ENCODE results near the gene VPS36.

The VPS36 gene

GRCh38 chr13:52406629-52407028, 43.8 kb downstream of the VPS36 start:
- TF ChIP-seq EZH2phosphoT487 (IDR thresholded peaks at IDR 0.05; ENCODE audit: borderline replicate concordance) (no peak), CTCF (conservative IDR thresholded peaks at IDR 0.05; ENCODE audit: low read length) (no peak)
- Histone ChIP-seq H3F3A (ENCODE audit: low read depth) (no peaks in the 10 kb centered on the region), H3K9me3 (ENCODE audit: insufficient read depth, low read depth, low read length) (no peaks in the 10 kb centered on the region), H2AFZ (ENCODE audit: low read length) (no peak overlapping the region), H3K36me3 (ENCODE audit: insufficient read depth, low read length) (peaks cover under 1% of the 10 kb centered on the region; the same call in 1 of the 2 replicates), H3K9ac (ENCODE audit: low read depth, low read length, poor library complexity, severe bottlenecking) (no peak overlapping the region), H3K4me3 (ENCODE audit: low read length, poor library complexity, severe bottlenecking) (no peak overlapping the region), H3K79me2 (ENCODE audit: insufficient read depth, low read length) (no peaks in the 10 kb centered on the region), H4K20me1 (ENCODE audit: insufficient read depth, low read length, poor library complexity, severe bottlenecking) (no peaks in the 10 kb centered on the region), H3K4me1 (ENCODE audit: insufficient read depth, low read length, poor library complexity, severe bottlenecking) (peaks cover 13% of the 10 kb centered on the region), H3K27me3 (ENCODE audit: insufficient read depth, low read length, poor library complexity, severe bottlenecking) (no peaks in the 10 kb centered on the region), H3K4me2 (ENCODE audit: low read depth, low read length, poor library complexity, severe bottlenecking) (no peak overlapping the region), H3K9me2 (replicated peaks; ENCODE audit: low read depth, low read length) (no peaks in the 10 kb centered on the region)

DNA sequence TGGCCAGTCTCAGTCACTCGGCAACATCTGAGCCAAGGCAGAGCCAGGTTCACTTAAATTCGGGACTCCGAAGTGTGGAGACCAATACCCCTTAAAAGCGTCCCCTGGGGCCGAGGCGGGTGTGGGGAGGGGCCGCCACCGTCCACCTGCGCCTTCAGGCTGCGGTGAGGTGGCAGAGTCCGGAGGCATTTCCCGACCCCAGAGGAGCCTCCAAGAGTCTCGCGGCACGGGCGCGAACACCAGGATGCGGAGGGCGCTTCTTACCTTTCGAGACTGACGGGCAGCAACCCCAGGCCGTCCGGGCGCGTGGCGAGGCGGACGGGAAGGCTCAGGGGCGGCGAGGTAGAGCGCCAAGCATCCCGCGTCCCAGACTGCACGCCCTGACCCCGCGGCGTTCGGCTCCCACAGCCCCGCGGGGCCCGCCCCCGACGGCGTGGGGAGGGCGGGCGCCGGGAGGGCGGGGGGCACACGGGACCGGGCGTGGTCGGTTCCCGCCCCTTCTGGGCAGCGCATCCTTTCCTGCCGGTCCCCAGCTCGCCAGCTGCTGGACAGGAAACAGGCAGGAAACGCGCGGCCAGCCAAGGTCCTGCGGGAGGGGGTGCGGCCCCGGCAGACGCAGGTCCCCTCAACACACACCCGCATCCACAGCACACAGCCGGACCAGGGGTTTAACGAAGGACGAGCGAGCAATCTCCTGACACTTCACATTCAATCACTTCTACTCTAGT, 44.5 kb downstream of the VPS36 start, which contains the start of gene THSD1:
THSD1 (minus strand) TSS at position 406 of the 728 bp plus-strand sequence. CDS start 3,572 bp downstream, outside the sequence.
- Histone ChIP-seq H4K20me1 (ENCODE audit: insufficient read depth, low read length, poor library complexity, severe bottlenecking) (no peaks in the 10 kb centered on the region), H3K9me2 (replicated peaks; ENCODE audit: low read depth, low read length) (no peaks in the 10 kb centered on the region), H3F3A (ENCODE audit: low read depth) (no peaks in the 10 kb centered on the region), H3K9me3 (ENCODE audit: insufficient read depth, low read depth, low read length) (no peaks in the 10 kb centered on the region), H3K4me2 (ENCODE audit: low read depth, low read length, poor library complexity, severe bottlenecking) (no peak within 1 kb of the TSS), H3K36me3 (ENCODE audit: insufficient read depth, low read length) (no peaks in the 10 kb centered on the region; the same call in 1 of the 2 replicates), H3K4me3 (ENCODE audit: low read length, poor library complexity, severe bottlenecking) (no peak within 1 kb of the TSS), H3K79me2 (ENCODE audit: insufficient read depth, low read length) (no peaks in the 10 kb centered on the region), H2AFZ (ENCODE audit: low read length) (no peak within 1 kb of the TSS), H3K9ac (ENCODE audit: low read depth, low read length, poor library complexity, severe bottlenecking) (no peak within 1 kb of the TSS), H3K4me1 (ENCODE audit: insufficient read depth, low read length, poor library complexity, severe bottlenecking) (peaks cover 13% of the 10 kb centered on the region), H3K27me3 (ENCODE audit: insufficient read depth, low read length, poor library complexity, severe bottlenecking) (no peaks in the 10 kb centered on the region)
- no peak for TF ChIP-seq EZH2phosphoT487 (IDR thresholded peaks at IDR 0.05; ENCODE audit: borderline replicate concordance)
- no peak for TF ChIP-seq CTCF (conservative IDR thresholded peaks at IDR 0.05; ENCODE audit: low read length)

- Histone ChIP-seq H3K27me3 (ENCODE audit: insufficient read depth, low read length, poor library complexity, severe bottlenecking) (no peaks in the 10 kb centered on the region), H3K4me2 (ENCODE audit: low read depth, low read length, poor library complexity, severe bottlenecking) (no peak overlapping the region), H3K4me1 (ENCODE audit: insufficient read depth, low read length, poor library complexity, severe bottlenecking) (peaks cover 13% of the 10 kb centered on the region), H3F3A (ENCODE audit: low read depth) (no peaks in the 10 kb centered on the region), H3K79me2 (ENCODE audit: insufficient read depth, low read length) (no peaks in the 10 kb centered on the region), H3K4me3 (ENCODE audit: low read length, poor library complexity, severe bottlenecking) (no peak overlapping the region), H2AFZ (ENCODE audit: low read length) (no peak overlapping the region), H4K20me1 (ENCODE audit: insufficient read depth, low read length, poor library complexity, severe bottlenecking) (no peaks in the 10 kb centered on the region), H3K9ac (ENCODE audit: low read depth, low read length, poor library complexity, severe bottlenecking) (no peak overlapping the region), H3K9me2 (replicated peaks; ENCODE audit: low read depth, low read length) (no peaks in the 10 kb centered on the region), H3K9me3 (ENCODE audit: insufficient read depth, low read depth, low read length) (no peaks in the 10 kb centered on the region), H3K36me3 (ENCODE audit: insufficient read depth, low read length) (no peaks in the 10 kb centered on the region)
- no peak for TF ChIP-seq CTCF (conservative IDR thresholded peaks at IDR 0.05; ENCODE audit: low read length)
- TF ChIP-seq EZH2phosphoT487 (IDR thresholded peaks at IDR 0.05; ENCODE audit: borderline replicate concordance): no peak
These were observed 45.1 kb downstream of the VPS36 start for GRCh38 chr13:52405369-52405766.
